Measurements from ENCODE around the gene TMEM37. TPM values are rescaled to one million over a fixed set of nuclear protein-coding genes. Genes with fewer than 3 reads are reported as not detected.

TMEM37 gene
- total RNA-seq, 4 donors from 2014 or later = 3.7 to 15.3 (median 8.8) TPM

GRCh38 chr2:119480718-119481142 lies 49.1 kb downstream of the TMEM37 start:
- 85 to 89% methylated on average over 11 of the region's 11 CpGs for WGBS, 2 donors
- Histone ChIP-seq H3K36me3 (no peaks in the 10 kb centered on the region), H3K27me3 (no peaks in the 10 kb centered on the region), H3K4me1 (peaks cover 0 to 9% (median 0%) of the 10 kb centered on the region in 4 donors), H3K9me3 (no peaks in the 10 kb centered on the region), H3K27ac (no peak overlapping the region), H3K4me3 (no peak overlapping the region)
- no peak for DNase-seq (ENCODE audit: low spot score in 2 of 2)
- TF ChIP-seq POLR2A (IDR thresholded peaks at IDR 0.05) = no peak
- no peak for TF ChIP-seq CTCF (IDR thresholded peaks at IDR 0.05)
- no peak for TF ChIP-seq EP300 (IDR thresholded peaks at IDR 0.05)

- no peaks in the 10 kb centered on the region for H3K36me3 ChIP-seq
- H3K4me3 ChIP-seq = no peak overlapping the region
- H3K27ac ChIP-seq = no peak overlapping the region
- peaks cover 0 to under 1% (median 0%) of the 10 kb centered on the region in 4 donors for H3K4me1 ChIP-seq
- DNase-seq (ENCODE audit: low spot score in 2 of 2) = no peak
- 78 to 84% methylated on average over 10 to 12 of the region's 16 CpGs for WGBS, 2 donors
- H3K9me3 ChIP-seq = no peaks in the 10 kb centered on the region
- TF ChIP-seq EP300 (IDR thresholded peaks at IDR 0.05) = no peak
- no peaks in the 10 kb centered on the region for H3K27me3 ChIP-seq
Observed at GRCh38 chr2:119481501-119482455, 50.1 kb downstream of the TMEM37 start.

GRCh38 chr2:119482481-119483394 lies 51.1 kb downstream of the TMEM37 start:
- DNase-seq (ENCODE audit: low spot score in 2 of 2) = no peak
- H3K4me1 ChIP-seq = no peaks in the 10 kb centered on the region
- no peak overlapping the region for H3K4me3 ChIP-seq
- no peak for TF ChIP-seq POLR2A (IDR thresholded peaks at IDR 0.05)
- TF ChIP-seq CTCF (IDR thresholded peaks at IDR 0.05) = no peak
- no peak for TF ChIP-seq EP300 (IDR thresholded peaks at IDR 0.05)
- 65 to 76% methylated on average over 14 to 19 of the region's 20 CpGs for WGBS, 2 donors
- no peaks in the 10 kb centered on the region for H3K36me3 ChIP-seq
- no peaks in the 10 kb centered on the region for H3K9me3 ChIP-seq
- no peak overlapping the region for H3K27ac ChIP-seq
- H3K27me3 ChIP-seq = no peaks in the 10 kb centered on the region

GRCh38 chr2:119483395-119483753 lies 51.7 kb downstream of the TMEM37 start:
- Histone ChIP-seq H3K36me3 (no peaks in the 10 kb centered on the region), H3K27ac (no peak overlapping the region), H3K9me3 (no peaks in the 10 kb centered on the region), H3K4me3 (no peak overlapping the region), H3K4me1 (no peaks in the 10 kb centered on the region), H3K27me3 (no peaks in the 10 kb centered on the region)
- WGBS, 2 donors = 62 to 64% methylated on average over 5 of the region's 5 CpGs
- no peak for TF ChIP-seq EP300 (IDR thresholded peaks at IDR 0.05)
- TF ChIP-seq POLR2A (IDR thresholded peaks at IDR 0.05) = no peak
- no peak for TF ChIP-seq CTCF (IDR thresholded peaks at IDR 0.05)
- no peak for DNase-seq (ENCODE audit: low spot score in 2 of 2)

GRCh38 chr2:119483896-119484718 lies 52.5 kb downstream of the TMEM37 start:
- DNase-seq (ENCODE audit: low spot score in 2 of 2) = no peak
- no peaks in the 10 kb centered on the region for H3K27me3 ChIP-seq
- no peaks in the 10 kb centered on the region for H3K36me3 ChIP-seq
- no peaks in the 10 kb centered on the region for H3K4me1 ChIP-seq
- no peak overlapping the region for H3K27ac ChIP-seq
- 82 to 84% methylated on average over 11 of the region's 11 CpGs for WGBS, 2 donors
- H3K9me3 ChIP-seq = no peaks in the 10 kb centered on the region
- TF ChIP-seq CTCF (IDR thresholded peaks at IDR 0.05) (no peak), POLR2A (IDR thresholded peaks at IDR 0.05) (no peak), EP300 (IDR thresholded peaks at IDR 0.05) (no peak)
- no peak overlapping the region for H3K4me3 ChIP-seq

All from tibial nerve (tissue), 4 donors.